ENCODE measurements around the gene HCAR2.
"Not testable (repeated sequence)": the region's sequence is repeated elsewhere in the genome, so short reads cannot be mapped to it uniquely, and the experiment has no call there.

The HCAR2 gene

DNA sequence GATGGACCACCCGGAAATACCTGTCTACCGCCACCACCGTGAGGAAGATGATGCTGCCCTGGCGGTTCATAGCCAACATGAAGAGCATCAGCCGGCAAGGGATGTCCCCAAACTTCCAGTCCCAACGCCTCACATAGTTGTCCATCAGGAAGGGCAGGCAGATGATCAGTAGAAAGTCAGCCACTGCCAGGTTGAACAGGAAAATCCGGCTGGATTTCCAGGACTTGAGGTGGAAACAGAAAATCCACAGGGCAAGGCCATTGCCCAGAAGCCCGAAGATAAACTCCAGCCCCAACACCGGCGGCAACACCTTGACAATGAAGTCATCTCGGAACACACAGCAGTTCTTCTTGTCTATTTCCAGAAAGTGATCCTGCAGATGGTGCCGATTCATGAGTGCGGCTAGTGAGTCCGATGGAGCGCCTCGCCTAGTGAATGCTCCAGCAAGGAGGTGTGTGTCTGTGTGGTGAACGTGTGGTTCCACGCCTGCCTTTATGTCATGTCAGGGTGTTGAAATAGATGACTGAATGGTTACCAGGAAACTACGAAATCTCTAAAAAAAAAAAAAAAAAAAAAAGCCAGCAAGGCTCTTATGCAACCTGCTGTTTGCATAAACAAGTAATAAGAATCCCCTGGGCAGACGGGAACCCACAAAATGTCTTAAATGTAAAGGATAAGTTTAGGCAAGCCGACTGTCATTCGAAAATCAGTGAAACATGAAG, at the start of gene HCAR2:
HCAR2 (minus strand) TSS at position 468 of the 722 bp plus-strand sequence; CDS start at position 394, 74 bp downstream.
- DNase-seq; in situ Hi-C loops (cut with MboI; ENCODE audit: low pct_unique_long_range_greater_than_20kb, low sequenced_read_pairs): not testable (repeated sequence)

DNA sequence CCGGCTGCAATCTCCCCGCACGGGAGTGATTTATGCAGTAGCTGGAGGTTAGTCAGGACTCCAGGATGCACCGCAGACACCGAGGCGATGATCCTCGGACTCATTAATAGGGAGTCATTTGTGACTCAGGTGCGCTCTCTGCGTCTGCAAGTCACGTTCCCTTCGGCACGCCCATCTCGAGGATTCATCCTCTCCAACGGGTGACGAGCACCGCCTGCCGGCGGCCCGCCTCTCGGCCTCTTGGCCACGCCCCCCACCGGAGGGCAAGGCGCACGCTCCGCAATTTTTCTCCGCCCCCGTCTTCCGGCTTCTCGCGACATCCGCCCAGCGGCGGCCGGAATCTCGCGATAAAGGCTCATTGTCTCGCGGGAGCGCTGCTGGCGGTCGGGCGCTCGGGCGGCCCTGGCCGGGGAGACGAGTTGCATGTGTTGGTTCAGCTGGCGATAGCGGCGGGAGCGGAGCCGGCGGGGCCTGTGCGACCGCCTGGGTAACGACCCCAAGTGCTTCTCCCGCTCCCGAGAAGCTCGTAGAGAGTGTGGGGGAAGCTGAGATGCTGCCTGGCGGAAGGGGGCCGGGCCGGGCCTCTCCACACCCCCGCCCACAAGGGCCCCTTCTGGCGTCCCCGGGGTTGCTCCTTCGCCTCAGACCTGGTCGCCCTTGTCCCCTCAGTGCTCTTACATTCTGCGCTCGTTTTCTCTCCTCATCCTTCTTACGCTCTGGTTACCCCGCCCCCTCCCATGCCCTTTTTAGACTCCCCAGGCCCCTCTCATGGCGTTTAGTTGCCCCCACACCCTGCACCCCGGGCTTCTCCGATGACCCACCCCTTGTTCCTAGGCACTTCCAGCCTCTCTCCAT, 49.5 kb upstream of the HCAR2 start, which contains the start of gene DENR:
DENR (plus strand) TSS at position 361 of the 855 bp plus-strand sequence. CDS start 878 bp downstream, outside the sequence.
- in situ Hi-C loops (cut with MboI; ENCODE audit: low pct_unique_long_range_greater_than_20kb, low sequenced_read_pairs): loop anchor here (25.0 kb wide), 1 partner anchor 240 kb away; the partner anchor contains the start of gene ZCCHC8
- peak; percentile 98 for DNase-seq

- peak; percentile 48 for DNase-seq
- in situ Hi-C loops (cut with MboI; ENCODE audit: low pct_unique_long_range_greater_than_20kb, low sequenced_read_pairs): loop anchor here (25.0 kb wide), 1 partner anchor 239 kb away; the partner anchor contains the start of gene ZCCHC8
Observed at GRCh38 chr12:122750781-122751515, 47.8 kb upstream of the HCAR2 start.

DNA sequence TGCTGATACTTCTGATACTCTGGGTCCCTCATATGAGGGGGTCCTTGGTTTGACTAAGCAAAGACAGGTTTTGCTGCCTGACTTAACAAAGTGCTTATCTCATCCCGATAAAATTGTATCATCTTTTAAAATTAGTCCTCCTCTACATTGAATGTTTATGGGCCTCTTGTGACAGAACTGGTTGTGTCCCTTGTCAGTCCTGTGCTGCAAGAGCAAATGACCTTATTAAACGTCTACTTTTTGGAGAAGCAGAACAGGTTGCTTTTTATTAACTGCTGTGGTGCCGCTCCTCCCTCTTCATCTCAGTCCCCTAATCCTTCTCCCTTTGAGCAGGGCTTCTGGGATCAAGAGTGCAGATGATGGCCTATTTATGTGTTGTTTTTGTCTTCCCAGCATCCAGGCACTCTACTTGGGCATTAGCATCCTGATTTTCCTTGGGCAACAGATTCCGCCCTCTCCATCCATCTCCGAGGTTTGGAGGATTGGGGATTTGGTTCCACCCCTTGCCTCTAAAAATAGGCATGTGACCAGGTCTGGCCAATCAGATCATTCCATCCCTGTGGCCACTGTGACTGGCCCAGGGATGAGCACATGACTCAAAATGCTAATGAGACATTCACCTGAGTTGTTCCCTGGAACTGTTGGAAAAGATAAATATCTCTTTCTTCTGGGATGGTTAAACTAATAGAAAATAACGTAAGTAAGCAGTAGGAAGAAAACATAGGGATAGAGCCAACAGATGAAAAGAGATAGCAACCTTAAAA, 46.6 kb upstream of the HCAR2 start:
- DNase-seq: no peak
- in situ Hi-C loops (cut with MboI; ENCODE audit: low pct_unique_long_range_greater_than_20kb, low sequenced_read_pairs): loop anchor here (25.0 kb wide), 2 partner anchors 112 to 237 kb away; partner anchors contain the start of gene ZCCHC8

GRCh38 chr12:122747224-122748135, 44.3 kb upstream of the HCAR2 start:
- no peak for DNase-seq
- in situ Hi-C loops (cut with MboI; ENCODE audit: low pct_unique_long_range_greater_than_20kb, low sequenced_read_pairs): loop anchor here (25.0 kb wide), 1 partner anchor 110 kb away; no protein-coding TSS in a partner anchor

GRCh38 chr12:122743895-122744525, 40.9 kb upstream of the HCAR2 start:
- in situ Hi-C loops (cut with MboI; ENCODE audit: low pct_unique_long_range_greater_than_20kb, low sequenced_read_pairs): loop anchor here (25.0 kb wide), 1 partner anchor 107 kb away; no protein-coding TSS in a partner anchor
- no peak for DNase-seq

DNA sequence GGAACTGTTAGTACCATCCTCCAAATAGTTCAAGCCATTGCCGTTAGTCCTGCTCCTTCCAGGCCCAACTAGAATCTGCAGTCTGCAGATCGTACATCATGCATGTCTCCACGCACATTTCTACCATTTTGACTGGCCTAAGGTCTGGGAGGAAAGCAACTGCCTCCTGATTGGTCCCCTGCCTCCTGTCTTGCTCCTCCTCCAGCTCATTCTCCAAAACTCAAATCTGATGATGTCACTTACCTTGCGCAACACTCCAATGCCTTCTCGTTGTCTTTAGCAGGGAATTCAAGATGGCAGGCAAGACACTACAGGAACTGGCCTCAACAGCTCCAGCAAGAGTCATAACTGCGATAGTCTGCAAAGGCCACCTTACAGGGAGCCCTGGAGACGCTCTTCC, 37.2 kb upstream of the HCAR2 start:
- in situ Hi-C loops (cut with MboI; ENCODE audit: low pct_unique_long_range_greater_than_20kb, low sequenced_read_pairs): loop anchor here (25.0 kb wide), 1 partner anchor 103 kb away; no protein-coding TSS in a partner anchor

DNA sequence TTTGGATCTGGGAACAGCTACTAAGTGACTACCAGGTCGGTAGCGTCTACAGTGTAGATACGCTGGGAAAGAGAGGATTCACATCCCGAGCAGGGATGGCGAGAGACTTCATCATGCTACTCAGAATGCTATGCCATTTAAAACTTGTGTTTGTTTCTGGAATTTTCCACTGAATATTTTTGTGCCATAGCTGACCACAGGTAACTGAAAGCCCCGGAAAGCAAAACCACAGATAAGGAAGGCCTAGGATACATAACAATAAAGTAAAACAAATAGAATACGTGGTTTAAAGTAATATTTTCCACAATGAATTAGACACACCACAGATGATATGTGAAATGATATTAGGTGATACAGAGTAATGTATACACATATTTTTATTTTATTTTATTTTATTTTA, 35.4 kb upstream of the HCAR2 start:
- in situ Hi-C loops (cut with MboI; ENCODE audit: low pct_unique_long_range_greater_than_20kb, low sequenced_read_pairs): loop anchor here (25.0 kb wide), 1 partner anchor 101 kb away; no protein-coding TSS in a partner anchor

More for the DNA sequence above, 37.2 kb upstream of the HCAR2 start:
- no peak for DNase-seq

GRCh38 chr12:122732611-122733010, 29.5 kb upstream of the HCAR2 start:
- in situ Hi-C loops (cut with MboI; ENCODE audit: low pct_unique_long_range_greater_than_20kb, low sequenced_read_pairs): loop anchor here (25.0 kb wide), 1 partner anchor 95 kb away; no protein-coding TSS in a partner anchor

More for the DNA sequence above, 35.4 kb upstream of the HCAR2 start:
- DNase-seq: no peak

DNA sequence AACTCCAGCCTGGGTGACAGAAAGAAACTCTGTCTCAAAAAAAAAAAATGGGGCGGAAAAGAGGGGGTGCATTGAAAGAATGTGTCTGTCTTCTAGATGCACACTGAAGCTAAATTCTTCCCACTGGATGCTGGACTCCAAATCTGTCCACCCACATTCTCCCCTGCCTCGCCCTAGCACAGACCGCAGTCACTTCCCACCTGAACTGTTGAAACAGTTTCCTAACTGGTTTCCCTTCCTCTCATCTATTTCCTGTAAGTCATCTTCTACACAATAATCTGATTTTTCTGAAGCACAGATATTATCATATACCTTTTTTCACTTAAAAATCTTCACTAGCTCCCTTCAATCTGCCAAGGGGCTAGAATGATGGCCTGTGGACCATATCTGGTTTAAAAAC, 29.0 kb upstream of the HCAR2 start:
- in situ Hi-C loops (cut with MboI; ENCODE audit: low pct_unique_long_range_greater_than_20kb, low sequenced_read_pairs): loop anchor here (25.0 kb wide), 1 partner anchor 95 kb away; no protein-coding TSS in a partner anchor
- DNase-seq: no peak

More at GRCh38 chr12:122732611-122733010, 29.5 kb upstream of the HCAR2 start:
- no peak for DNase-seq

DNA sequence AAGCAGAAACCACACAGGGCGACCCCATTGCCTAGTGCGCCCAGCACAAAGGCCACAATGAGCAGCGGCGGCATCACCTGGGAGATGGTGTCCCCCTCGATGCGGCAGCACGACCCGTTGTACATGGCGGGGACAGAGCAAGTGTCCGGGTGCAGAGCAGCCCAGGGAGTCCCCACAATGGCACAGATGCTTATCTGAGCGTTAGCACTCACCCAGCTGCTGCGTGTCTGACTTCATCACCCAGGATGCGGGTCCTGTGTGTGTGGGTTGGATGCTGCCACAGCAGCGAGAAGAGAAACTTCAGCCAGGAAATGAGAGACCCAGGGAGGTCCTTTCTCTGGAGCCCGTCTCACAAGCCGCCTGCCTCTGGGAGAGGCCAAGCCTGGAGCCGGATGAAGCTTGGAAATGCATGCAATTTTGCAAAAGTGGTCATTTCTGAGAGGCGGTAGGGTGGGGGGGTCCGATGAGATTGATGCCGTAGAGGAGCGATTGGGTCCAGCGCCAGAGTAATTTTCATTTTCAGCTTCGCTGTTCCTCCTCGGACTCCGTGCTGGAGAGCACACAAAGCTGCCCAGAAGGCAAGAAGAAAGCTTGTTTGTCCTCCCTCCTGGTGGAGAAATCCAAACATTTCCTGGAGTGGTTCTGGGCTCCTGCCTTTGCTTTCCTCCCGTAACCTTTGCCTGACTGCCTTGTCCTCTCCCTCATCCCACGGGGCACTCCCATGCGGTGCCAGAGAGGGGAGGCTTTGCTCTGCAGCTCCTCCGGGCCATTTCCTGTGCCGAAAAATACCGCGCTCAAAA, 27.3 kb upstream of the HCAR2 start, which contains the start of gene HCAR1:
HCAR1 (minus strand) TSS at position 630 of the 800 bp plus-strand sequence; CDS start at position 125, 505 bp downstream.
- in situ Hi-C loops (cut with MboI; ENCODE audit: low pct_unique_long_range_greater_than_20kb, low sequenced_read_pairs): loop anchor here (25.0 kb wide), 1 partner anchor 93 kb away; no protein-coding TSS in a partner anchor
- DNase-seq: no peak

- in situ Hi-C loops (cut with MboI; ENCODE audit: low pct_unique_long_range_greater_than_20kb, low sequenced_read_pairs): loop anchor here (25.0 kb wide), 1 partner anchor 92 kb away; no protein-coding TSS in a partner anchor
Observed at GRCh38 chr12:122729583-122730214, 26.5 kb upstream of the HCAR2 start.

GRCh38 chr12:122726080-122726558, 23.0 kb upstream of the HCAR2 start:
- in situ Hi-C loops (cut with MboI; ENCODE audit: low pct_unique_long_range_greater_than_20kb, low sequenced_read_pairs): loop anchor here (25.0 kb wide), 1 partner anchor 89 kb away; no protein-coding TSS in a partner anchor
- DNase-seq: peak; percentile 89

More at GRCh38 chr12:122729583-122730214, 26.5 kb upstream of the HCAR2 start:
- no peak for DNase-seq

DNA sequence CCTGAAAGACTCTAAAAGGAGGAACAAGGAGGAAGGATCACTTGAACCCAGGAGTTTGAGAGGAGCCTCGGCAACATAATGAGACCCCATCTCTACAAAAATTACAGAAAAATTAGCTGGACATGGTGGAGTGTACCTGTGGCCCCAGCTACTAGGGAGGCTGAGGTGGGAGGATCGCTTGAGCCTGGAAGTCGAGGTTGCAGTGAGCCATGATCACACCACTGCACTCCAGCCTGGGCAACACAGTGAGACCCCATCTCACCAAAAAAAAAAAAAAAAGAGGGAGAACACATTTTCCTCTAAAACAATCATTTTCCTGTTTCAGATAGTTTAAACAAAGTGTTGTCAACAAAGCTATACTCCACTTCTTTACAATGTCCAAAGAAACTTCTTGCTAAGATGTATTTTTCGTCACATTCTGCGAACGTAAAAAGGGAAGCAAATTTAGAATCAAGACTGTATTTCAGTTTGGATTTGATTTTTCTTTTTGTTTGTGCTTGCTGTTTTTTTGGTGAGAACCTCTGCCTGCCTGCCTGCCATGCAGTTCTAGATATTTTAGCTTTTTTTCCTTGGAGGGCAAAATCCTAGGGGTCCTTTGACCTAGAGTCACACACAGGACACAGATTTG, 22.4 kb upstream of the HCAR2 start:
- DNase-seq: no peak
- in situ Hi-C loops (cut with MboI; ENCODE audit: low pct_unique_long_range_greater_than_20kb, low sequenced_read_pairs): loop anchor here (25.0 kb wide), 1 partner anchor 88 kb away; no protein-coding TSS in a partner anchor
